Central memory CD4-positive, alpha-beta T cell (primary cell): ENCODE measurements around the gene RABL3.
"Not testable (repeated sequence)": the region's sequence is repeated elsewhere in the genome, so short reads cannot be mapped to it uniquely, and the experiment has no call there.

Source experiments
- DNase-seq: peaks from one replicate; pipeline ENCODE4 v3.0.0; 2022

RABL3 gene

DNA sequence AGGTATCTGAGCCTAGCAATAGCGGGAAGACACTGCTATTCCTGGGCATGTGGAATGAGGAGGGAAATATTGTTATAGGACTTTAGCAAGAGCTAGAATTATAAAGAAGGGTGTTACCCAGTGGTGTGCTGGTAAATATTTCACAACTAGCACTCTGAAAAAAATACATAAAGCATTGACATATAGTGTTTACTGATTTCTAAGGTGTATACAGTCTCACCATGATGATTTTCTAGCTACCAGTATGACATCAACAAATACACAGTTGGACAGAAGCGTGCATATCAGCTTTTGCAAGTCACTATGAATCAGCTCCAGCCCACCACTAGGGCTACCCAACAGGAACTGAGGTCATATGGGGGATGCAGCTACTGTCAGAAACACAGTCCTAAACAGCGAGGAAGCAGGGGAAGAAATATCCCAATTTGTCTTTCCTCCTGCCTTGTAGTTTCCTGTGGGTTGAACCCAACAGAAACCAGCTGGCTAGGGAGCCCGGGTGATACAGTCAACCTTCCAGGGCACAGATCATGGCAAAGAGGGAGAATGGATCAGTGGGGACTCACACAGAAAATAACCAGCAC lies 99.9 kb downstream of the RABL3 start:
- no peak for DNase-seq

DNA sequence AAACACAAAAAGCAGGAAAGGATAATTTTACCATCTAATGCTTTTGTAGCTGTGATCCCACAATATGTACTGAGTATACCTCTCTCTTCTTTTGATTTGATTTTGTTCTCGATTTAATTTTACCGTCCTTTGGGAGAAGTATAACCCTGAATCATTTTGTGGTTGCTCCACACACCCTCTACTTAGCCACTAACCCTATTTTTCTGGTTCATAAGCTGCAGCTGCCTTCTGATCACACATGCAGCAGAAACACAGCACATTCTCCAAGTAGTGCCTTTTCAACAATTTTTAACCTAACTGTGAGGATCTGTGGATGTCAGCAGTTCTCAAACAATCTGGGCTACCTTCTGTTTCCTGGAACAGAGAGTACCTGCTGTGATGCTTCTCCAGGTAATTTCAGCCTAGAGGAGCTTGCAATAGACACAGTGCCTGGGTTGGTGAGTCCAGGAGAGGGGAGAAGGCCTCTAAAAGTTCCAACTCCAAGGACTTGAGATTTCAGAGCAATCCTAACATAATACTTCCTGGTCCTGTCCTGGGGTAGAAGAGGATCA lies 100.5 kb downstream of the RABL3 start:
- DNase-seq: no peak

DNA sequence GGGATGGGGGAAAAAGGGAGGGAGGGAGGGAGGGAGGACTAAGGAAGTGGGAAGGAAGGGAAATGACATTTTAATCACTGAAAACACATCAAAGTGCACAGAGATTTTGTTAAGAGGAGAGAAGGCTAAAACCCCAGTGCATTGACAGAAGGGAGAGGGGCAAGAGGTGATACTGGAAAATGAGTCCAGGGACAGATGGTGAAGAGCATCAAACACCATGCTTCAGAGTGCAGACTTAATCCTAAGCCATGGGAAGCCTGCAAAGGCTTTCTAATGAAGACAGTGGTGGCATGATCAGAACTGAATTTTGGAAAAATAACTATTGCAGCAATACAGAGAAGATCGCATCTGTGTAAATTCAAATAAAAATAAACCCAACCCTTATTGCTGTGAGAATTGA lies 102.1 kb downstream of the RABL3 start:
- no peak for DNase-seq

DNA sequence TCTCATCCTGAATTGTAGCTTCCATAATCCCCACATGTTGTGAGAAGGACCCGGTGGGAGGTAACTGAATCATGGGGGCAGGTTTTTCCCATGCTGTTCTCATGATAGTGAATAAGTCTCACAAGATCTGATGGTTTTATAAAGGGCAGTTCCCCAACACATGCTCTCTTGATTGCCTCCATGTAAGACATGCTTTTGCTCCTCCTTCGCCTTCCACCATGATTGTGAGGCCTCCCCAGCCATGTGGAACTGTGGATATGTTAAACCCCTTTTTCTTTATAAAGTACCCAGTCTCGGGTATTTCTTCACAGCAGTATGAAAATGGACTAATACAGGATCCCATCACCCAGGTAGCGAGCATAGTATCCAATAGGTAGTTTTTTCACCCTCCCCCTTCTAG lies 103.5 kb downstream of the RABL3 start:
- DNase-seq: not testable (repeated sequence)

DNA sequence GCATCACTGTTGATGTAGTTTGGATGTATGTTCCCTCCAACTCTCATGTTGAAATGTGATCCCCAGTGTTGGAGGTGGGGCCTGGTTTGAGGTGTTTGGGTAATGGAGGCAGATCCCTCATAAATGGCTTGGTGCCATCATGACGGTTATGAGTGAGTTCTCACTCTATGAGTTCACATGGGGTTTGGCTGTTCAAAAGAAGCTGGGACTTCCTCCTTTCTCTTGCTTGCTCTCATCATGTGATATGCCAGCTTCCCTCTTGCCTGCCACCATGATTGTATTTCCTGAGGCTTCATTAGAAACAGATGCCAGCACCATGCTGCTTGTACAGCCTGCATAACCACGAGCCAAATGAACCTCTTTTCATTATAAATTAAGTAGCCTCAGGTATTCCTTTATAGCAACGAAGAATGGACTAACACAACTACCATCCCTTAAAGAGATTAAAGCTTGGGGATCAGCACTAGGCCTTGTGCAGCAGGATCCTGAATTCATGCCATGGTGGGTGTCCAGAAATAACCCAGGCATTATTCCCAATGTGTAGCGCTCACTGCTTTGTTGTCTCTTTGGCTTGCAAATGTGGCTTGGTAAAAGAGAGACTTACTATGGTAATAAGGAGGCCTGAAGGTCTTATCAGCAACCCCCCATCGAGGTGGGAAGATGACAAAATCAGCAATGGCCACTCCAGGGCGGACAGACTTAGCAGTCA lies 104.3 kb downstream of the RABL3 start:
- DNase-seq: no peak

DNA sequence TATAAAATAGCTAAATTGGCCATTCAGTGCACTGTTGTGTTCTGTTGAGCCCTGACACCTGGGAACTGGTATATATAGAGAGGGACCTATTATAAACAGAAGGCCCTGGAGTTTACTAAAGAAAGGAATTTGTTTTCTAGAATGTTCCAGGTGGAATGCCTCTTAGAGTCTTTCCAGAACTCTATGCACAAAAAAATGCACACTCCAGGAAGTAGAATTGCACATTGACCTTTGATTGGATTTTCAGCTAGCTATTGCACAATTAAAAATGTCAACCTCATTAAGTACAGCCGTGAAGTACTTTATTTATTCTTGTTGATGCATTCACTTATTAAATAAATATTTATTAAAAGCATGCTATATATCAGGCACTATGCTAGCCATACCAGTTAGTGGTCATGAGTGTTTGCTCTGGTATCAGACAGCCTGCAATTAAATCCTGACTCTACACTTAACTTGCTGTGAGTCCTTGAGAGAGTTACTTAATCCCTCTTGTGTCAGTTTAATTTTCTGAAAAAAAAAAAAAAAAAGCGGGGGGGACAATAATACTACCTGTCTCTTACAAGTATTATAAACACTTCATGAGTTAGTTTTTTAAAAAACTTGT lies 105.4 kb downstream of the RABL3 start:
- no peak for DNase-seq
